Measurements from ENCODE around the gene SLC15A4.

DNA sequence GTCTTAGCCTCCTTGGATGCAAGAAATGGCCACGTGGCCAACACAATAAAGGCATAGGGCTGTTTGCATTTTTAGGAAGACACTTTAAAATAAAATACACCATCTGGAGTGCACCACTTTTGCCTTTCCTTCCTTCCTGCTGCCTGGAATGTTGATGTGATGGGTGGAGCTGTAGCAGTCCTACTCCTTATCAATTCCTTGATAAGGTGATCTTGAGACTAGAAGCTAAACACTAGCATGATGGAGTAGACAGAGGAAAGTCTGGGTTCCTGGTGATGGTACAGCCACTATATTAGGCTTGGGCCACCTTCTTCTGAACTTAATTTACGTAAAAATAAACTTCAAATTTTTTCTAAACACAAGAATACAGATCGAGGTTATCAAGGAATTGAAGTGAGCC lies 26.6 kb upstream of the SLC15A4 start:
- TF ChIP-seq FOXM1 (IDR thresholded peaks at IDR 0.05; ENCODE audit: low read depth) (no peak), EZH2phosphoT487 (IDR thresholded peaks at IDR 0.05; ENCODE audit: borderline replicate concordance, low read depth) (no peak)

All from SK-N-SH (cell line).